DMS 273 (cell line): ENCODE results near the gene GRIA1.
A peak's percentile ranks its signal among the peaks of the same experiment; 100 is the strongest.

Source experiments
- DNase-seq: peaks from one replicate; lab custom pipeline; 2025; ENCODE audit not compliant: unreplicated experiment; lab: John Stamatoyannopoulos, UW

GRIA1 gene

GRCh38 chr5:153654504-153655200 lies 164.2 kb downstream of the GRIA1 start:
- DNase-seq, result no peak

- DNase-seq, result no peak
Observed at GRCh38 chr5:153655201-153655510, 164.7 kb downstream of the GRIA1 start.

- no peak for DNase-seq
Observed at GRCh38 chr5:153658149-153658548, 167.7 kb downstream of the GRIA1 start.

- no peak for DNase-seq
Observed at GRCh38 chr5:153658606-153659005, 168.1 kb downstream of the GRIA1 start.

- DNase-seq, result peak; percentile 5
Observed at GRCh38 chr5:153659039-153659736, 168.7 kb downstream of the GRIA1 start.

GRCh38 chr5:153660919-153661318 lies 170.4 kb downstream of the GRIA1 start:
- peak; percentile 58 for DNase-seq

GRCh38 chr5:153661897-153662296 lies 171.4 kb downstream of the GRIA1 start:
- DNase-seq, result no peak

- DNase-seq, result no peak
Observed at GRCh38 chr5:153670101-153670500, 179.6 kb downstream of the GRIA1 start.

- no peak for DNase-seq
Observed at GRCh38 chr5:153671653-153672346, 181.3 kb downstream of the GRIA1 start.

GRCh38 chr5:153672347-153673090 lies 182.0 kb downstream of the GRIA1 start:
- DNase-seq, result no peak

GRCh38 chr5:153674356-153674755 lies 183.9 kb downstream of the GRIA1 start:
- no peak for DNase-seq

- no peak for DNase-seq
Observed at GRCh38 chr5:153676406-153676805, 185.9 kb downstream of the GRIA1 start.

GRCh38 chr5:153676821-153677220 lies 186.4 kb downstream of the GRIA1 start:
- DNase-seq, result no peak

- DNase-seq, result no peak
Observed at GRCh38 chr5:153678617-153679329, 188.3 kb downstream of the GRIA1 start.

- no peak for DNase-seq
Observed at GRCh38 chr5:153690236-153690635, 199.8 kb downstream of the GRIA1 start.

GRCh38 chr5:153696256-153696655 lies 205.8 kb downstream of the GRIA1 start:
- no peak for DNase-seq

GRCh38 chr5:153699035-153699434 lies 208.6 kb downstream of the GRIA1 start:
- DNase-seq, result no peak

- no peak for DNase-seq
Observed at GRCh38 chr5:153700940-153701339, 210.5 kb downstream of the GRIA1 start.

- DNase-seq, result no peak
Observed at GRCh38 chr5:153702265-153702664, 211.8 kb downstream of the GRIA1 start.

GRCh38 chr5:153704110-153704509 lies 213.6 kb downstream of the GRIA1 start:
- DNase-seq, result no peak

GRCh38 chr5:153707626-153708025 lies 217.2 kb downstream of the GRIA1 start:
- no peak for DNase-seq
